GM12892 (cell line): ENCODE measurements around the gene RNF144A.
"Not testable (repeated sequence)": the region's sequence is repeated elsewhere in the genome, so short reads cannot be mapped to it uniquely, and the experiment has no call there.

ENCODE experiments used
- DNase-seq: peaks from one replicate; pipeline ENCODE4 v3.0.0; 2011; ENCODE audit not compliant: insufficient read length
- FAIRE-seq: peaks from 2 replicates; lab custom pipeline; 2011; peaks lifted over from hg19 to GRCh38; lab: Jason Lieb, UNC
- POLR2A ChIP-seq: IDR thresholded peaks from 2 replicates; pipeline ENCODE4 v1.6.1; 2011; ENCODE audit warnings: low read depth, low read length, control low read depth
- POLR2AphosphoS5 ChIP-seq: IDR thresholded peaks from 2 replicates; pipeline ENCODE4 v1.6.1; 2011; ENCODE audit warnings: low read depth, low read length, control low read depth
- TAF1 ChIP-seq: IDR thresholded peaks from 2 replicates; pipeline ENCODE4 v1.6.1; 2011; ENCODE audit warnings: low read depth, mild to moderate bottlenecking, control low read depth, low read length, borderline replicate concordance

The RNF144A gene

DNA sequence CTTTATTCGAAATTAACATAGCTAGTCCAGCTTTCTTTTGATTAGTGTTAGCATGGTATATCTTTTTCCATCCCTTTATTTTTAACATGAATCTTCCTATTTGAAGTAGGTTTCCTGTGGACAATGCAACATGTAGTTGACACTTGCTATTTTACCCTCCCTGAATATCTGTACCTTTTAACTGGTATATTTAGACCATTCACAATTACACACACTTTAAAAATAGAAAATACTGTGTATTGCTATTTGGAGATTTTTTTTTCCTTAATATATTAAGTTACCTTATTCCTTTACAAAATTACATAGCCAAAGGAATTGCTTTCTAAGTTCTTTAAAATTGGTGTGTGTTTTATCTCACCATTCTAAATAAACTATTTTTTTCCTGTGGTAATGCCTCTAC is 15.0 kb downstream of the RNF144A start:
- DNase-seq (no peak), FAIRE-seq (no peak)
- TF ChIP-seq POLR2A (no peak), TAF1 (no peak), POLR2AphosphoS5 (no peak)

DNA sequence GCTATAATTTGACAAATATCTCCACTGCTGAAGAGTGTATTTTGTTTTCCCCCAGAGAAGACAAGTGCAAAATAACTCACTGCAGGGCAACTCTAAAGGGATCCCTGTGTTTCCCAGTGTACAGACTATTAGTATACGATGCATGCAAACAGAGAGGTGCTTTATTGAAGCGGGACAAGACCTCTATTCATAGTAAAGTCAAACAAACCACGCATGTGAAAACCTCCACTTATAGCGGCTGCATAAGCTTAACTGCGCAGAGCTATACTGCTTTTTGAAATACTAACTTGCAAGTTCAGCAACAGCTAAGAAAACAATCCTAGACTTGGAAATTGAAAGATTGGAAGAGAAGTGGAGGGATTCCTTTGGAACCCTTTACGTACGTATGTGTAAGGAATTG is 15.6 kb downstream of the RNF144A start:
- TF ChIP-seq TAF1 (no peak), POLR2A (no peak), POLR2AphosphoS5 (no peak)
- DNase-seq (no peak), FAIRE-seq (no peak)

- no peak for FAIRE-seq
- TF ChIP-seq POLR2AphosphoS5 = no peak
- TF ChIP-seq POLR2A = no peak
- TF ChIP-seq TAF1 = no peak
Measured at GRCh38 chr2:6933911-6934310, 16.7 kb downstream of the RNF144A start.

DNA sequence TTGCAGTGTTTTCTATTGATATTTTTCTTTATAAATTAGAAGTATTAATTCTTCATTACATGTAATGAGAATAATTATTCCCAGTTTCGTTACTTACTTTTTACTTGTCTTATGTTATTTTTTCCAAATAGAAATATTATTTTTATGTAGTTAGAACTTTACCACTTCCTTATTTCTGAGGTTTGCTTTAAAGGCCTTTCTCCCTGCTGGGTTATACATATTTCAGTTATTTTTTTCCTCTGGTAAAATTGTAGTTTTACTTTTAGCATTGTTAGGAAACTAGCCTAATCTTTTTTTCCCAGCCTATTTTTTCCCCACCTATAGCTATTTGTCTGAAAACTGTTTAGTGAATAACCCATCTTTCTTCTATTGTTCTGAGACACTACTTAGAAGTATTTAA is 17.1 kb downstream of the RNF144A start:
- no peak for TF ChIP-seq POLR2A
- TF ChIP-seq POLR2AphosphoS5 = no peak
- no peak for TF ChIP-seq TAF1
- FAIRE-seq (no peak), DNase-seq (no peak)

More at GRCh38 chr2:6933911-6934310, 16.7 kb downstream of the RNF144A start:
- DNase-seq = no peak

- no peak for TF ChIP-seq POLR2A
- TF ChIP-seq POLR2AphosphoS5 = no peak
- no peak for TF ChIP-seq TAF1
- no peak for FAIRE-seq
- no peak for DNase-seq
Measured at GRCh38 chr2:6934758-6935651, 17.8 kb downstream of the RNF144A start.

DNA sequence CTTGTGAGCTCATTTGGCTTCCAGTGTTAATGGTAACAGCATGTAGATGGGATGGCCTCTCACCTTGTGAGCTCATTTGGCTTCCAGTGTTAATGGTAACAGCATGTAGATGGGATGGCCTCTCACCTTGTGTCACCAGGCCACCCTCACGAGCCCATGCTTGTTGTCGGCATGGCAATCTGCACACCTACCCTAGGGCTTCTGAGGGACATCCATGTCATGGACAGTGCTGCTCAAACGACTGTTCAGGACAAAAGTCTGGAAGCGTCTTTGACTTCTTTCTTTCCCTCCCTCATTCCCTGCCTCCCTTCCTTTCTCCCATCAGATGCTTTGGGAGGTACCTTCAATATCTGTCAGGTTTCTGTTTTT is 18.4 kb downstream of the RNF144A start:
- not testable (repeated sequence) for DNase-seq, FAIRE-seq

GRCh38 chr2:6937157-6937556 is 19.9 kb downstream of the RNF144A start:
- FAIRE-seq = no peak
- TF ChIP-seq POLR2A = no peak
- TF ChIP-seq POLR2AphosphoS5 = no peak
- no peak for TF ChIP-seq TAF1
- no peak for DNase-seq

DNA sequence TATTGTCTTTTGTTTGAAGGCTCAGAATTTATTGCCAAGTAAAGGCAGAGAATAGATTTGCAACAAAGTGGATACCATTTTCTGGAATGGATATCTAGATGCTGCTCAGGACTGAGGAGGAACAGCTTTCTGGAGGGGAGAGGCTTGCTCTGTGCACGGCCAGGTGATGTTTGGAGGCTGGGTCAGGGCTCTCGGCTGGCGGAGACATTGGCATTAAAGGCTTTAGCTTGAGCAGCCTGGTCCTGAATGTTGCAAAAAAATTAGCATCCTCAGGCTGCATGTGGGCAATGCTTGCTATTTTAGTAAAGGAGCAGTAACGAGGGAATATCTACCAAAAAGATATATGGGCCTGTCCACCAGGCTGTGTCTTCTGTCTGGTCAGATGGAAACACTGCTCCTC is 20.4 kb downstream of the RNF144A start:
- TF ChIP-seq POLR2A (no peak), TAF1 (no peak), POLR2AphosphoS5 (no peak)
- DNase-seq (no peak), FAIRE-seq (no peak)

- TF ChIP-seq TAF1 = no peak
- TF ChIP-seq POLR2AphosphoS5 = no peak
- no peak for TF ChIP-seq POLR2A
- FAIRE-seq (no peak), DNase-seq (no peak)
Measured at GRCh38 chr2:6939071-6939470, 21.9 kb downstream of the RNF144A start.

DNA sequence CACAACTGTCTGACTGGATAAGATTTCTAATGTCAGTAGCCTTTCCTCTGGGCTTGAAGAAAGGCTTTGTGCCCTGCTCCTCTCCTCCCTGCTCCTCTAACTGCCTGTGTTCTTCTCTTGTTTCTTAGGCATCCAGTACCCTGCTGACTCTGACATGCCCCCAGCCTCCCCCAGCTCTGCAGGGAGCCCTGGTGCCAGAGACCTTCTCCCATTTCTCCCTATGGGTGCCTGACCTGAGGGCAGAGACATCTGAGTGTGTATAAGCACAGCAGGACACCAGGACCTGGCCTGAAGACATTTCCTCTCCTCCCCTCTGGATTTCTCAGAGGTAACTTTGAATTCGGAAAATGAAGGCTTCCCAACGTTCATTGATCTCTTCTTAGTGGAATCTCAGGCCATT is 23.6 kb downstream of the RNF144A start:
- FAIRE-seq (no peak), DNase-seq (no peak)
- TF ChIP-seq POLR2A = no peak
- no peak for TF ChIP-seq POLR2AphosphoS5
- no peak for TF ChIP-seq TAF1

GRCh38 chr2:6941299-6942046 is 24.3 kb downstream of the RNF144A start:
- TF ChIP-seq POLR2A (no peak), POLR2AphosphoS5 (no peak), TAF1 (no peak)
- no peak for FAIRE-seq
- DNase-seq = no peak

- TF ChIP-seq POLR2AphosphoS5 (no peak), POLR2A (no peak), TAF1 (no peak)
- DNase-seq = no peak
- FAIRE-seq = no peak
Measured at GRCh38 chr2:6942848-6943247, 25.6 kb downstream of the RNF144A start.

DNA sequence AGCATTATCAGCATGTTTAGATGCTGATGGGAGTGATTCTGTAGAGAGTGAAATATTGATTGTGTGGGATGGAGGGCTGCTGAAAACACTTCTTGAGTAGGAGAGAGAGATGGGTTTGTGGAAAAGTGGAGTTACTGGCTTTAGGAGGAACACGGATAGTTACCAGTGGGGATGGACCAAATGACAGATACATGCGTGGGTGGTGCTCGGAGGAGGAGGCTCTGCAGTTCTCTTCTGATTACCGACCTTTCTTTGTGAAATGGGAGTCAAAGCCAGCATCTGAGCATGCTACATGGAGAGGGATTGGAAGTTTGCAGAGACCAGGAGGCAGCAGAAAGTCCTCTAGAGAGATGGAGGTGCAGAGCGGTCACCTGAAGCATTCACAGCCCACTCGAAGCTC is 26.3 kb downstream of the RNF144A start:
- TF ChIP-seq POLR2A = no peak
- TF ChIP-seq TAF1 = no peak
- no peak for TF ChIP-seq POLR2AphosphoS5
- no peak for DNase-seq
- no peak for FAIRE-seq
